Right ventricle myocardium inferior (tissue), 1 donor: ENCODE results near the gene IL12B. TPM values are rescaled to one million over a fixed set of nuclear protein-coding genes. Genes with fewer than 3 reads are reported as not detected.
"Not testable (repeated sequence)": the region's sequence is repeated elsewhere in the genome, so short reads cannot be mapped to it uniquely, and the experiment has no call there.

ENCODE experiments used
- ATAC-seq: fragments of 200-7000 bp; cut with Tn5 transposase; one replicate; pipeline ENCODE4 v1.9.1; 2020; ENCODE audit warnings: mild to moderate bottlenecking, moderate library complexity
- DNase-seq: peaks from one replicate; pipeline ENCODE4 v3.0.0; 2021; ENCODE audit errors: missing footprints
- intact Hi-C: fragments of 100-400 bp; cut with DNase I; formaldehyde crosslinking; loops from one replicate; pipeline ENCODE4 v1.11.0; 2022
- total RNA-seq: library from RNA; stranded (reverse); fragmentation: NEBNext Ultra II Directional; extraction: Animal tissue kit (Norgen Biotek cat#: 25700); gene quantifications from one replicate; pipeline ENCODE4 v1.2.1, GENCODE V29; 2021
- donor health status: DM: no; HTN: yes; CAD: no; lungs with severe emphysema.

The IL12B gene
- total RNA-seq, 1 donor from 2014 or later = not detected

DNA sequence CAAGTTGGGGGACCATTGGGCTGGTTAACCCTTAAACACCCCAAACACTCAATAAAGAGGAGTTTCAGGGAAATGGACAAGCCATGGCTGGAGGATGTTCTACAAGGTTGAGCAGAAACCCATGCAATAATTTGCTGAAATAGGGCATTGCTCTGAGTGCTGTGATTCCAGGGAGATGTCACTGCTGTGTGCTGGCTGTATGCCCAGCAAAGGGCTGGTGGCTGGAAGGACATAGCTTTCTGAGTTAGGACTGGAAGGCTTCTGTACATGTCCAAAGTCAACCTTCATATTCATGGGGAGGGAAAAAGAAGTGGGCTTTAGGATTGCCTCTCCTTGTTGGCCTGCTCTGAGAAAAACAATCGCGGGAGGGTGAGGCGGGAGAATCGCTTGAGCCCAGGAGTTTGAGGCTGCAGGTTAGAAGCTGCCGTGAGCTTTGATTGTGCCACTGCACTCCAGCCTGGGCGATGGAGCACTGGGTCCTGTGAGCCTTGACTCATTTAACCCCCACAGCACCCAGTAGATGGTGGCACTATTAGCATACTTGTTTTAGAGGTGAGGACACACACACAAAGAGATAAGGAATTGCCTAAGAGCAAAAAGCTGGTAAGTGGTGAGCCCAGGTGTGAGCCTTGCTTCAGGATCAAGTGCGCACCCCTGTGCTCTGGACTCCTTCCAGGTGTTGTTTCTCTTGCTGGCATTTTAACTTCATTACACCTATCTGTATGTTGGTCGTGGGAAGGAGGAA, 20.4 kb downstream of the IL12B start:
- DNase-seq (no peak), ATAC-seq (no peak)
- intact Hi-C loops = no loop called here

DNA sequence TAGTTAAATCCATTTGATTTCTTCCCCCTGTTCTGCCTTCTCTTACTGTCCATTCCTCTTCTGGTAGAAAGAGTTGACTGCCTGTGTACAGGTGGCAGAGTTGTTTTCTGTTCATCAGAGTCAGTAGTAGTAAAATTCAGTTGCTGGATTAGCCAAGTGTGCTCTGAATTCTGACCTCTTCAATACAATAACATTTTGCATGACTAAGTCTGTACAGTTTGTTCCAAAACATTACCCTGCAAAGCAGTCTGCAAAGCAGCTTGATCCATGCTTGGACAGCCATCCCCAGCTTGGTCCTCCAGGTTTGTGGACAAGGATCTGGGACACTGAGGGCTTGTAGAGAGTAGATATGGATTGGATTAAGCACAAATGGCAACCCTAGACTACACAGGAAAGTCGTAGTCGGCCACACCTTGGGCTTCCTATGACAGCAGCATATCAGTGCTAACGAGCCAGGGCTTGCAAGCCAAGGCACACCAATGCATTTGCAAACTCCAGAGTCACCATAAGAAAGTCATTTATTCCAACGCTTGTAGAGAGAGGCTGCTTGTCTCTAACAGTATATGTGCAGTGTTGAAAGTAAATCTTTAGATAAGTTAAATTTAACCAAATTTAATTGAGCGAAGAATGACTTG, 25.2 kb downstream of the IL12B start:
- DNase-seq (no peak), ATAC-seq (no peak)
- intact Hi-C loops = no loop called here

DNA sequence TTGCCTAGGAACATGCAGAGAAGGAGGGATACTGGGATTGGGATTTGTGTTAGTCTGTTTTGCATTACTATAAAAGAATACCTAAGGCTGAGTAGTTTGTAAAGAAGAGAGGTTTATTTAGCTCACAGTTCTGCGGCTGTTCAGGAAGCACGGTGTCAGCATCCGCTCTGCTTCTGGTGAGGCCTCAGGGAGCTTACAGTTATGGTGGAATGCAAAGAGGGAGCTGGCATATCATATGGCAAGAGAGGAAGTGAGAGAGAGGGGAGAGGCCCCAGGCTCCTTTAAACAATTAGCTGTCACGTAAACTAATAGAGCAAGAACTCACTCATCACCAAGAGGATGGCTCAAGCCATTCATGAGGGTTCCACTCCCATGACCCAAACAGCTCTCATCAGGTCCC, 27.0 kb downstream of the IL12B start:
- no peak for ATAC-seq
- intact Hi-C loops = no loop called here
- no peak for DNase-seq

DNA sequence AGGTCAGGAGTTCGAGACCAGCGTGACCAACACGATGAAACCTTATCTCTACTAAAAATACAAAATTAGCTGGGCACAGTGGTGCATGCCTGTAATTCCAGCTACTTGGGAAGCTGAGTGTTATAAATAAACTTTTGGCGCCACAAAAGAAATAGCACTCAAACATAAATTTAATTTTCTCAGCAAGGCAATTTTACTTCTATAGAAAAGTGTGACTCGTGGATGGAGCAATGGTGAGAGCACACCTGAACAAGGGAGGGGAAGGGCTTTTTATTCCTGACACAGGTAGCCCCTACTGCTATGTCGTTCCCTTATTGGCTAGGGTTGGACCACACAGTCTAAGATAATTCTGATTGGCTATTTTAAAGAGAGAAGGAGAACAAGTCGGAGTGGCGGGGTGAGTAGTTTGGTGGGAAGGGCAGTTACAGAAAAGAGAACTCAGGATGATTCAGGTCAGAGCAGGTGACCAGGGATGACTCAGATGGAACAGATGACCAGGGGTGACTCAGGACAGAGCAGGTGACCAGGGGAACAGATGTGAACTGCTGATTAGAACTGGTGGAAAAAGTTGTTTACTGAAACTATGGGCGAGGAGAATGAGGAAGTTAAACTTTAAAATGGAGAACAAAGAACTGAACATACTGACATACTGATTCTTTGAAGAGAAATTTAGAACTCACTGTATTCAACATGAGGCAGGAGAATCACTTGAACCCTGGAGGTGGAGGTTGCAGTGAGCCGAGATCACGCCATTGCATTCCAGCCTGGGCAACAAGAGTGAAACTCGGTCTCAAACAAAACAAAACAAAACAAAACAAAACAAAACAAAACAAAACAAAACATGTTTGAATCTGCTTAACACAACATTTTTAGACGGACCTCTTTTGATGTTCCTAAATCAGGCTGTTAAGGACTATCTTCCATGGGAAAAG, 28.1 kb downstream of the IL12B start:
- ATAC-seq, intact Hi-C loops, DNase-seq: not testable (repeated sequence)

DNA sequence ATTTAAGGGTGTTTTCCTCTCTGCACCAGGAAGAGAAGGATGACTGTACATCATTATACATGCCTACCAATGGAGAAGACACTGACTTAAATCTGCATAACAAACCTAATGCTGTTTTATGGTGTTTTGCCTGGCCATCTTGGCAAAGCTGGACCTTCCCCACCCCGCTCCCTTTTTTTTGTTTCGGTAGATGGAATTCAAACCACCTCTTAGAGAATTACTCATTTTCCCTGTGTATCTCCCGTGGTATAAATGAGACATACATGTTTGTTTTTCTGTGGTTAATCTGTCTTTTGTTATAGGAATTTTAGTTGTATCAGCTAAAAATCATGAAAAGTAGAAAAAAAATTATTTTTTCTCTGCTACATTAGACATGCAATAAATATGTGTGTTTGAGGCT, 28.8 kb downstream of the IL12B start:
- no peak for DNase-seq
- intact Hi-C loops = no loop called here
- ATAC-seq = no peak

DNA sequence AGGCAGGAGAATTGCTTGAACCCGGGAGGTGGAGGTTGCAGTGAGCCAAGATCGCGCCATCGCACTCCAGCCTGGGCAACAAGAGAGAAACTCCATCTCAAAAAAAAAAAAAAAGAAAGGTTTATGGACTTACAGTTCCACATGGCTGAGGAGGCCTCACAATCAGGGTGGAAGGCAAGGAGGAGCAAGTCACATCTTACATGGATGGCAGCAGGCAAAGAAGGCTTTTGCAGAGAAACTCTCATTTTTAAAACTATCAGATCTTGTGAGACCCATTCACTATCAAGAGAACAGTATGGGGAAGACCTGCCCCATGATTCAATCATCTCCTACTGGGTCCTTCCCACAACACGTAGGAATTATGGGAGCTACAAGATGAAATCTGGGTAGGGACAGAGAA, 33.0 kb downstream of the IL12B start:
- ATAC-seq, intact Hi-C loops, DNase-seq: not testable (repeated sequence)

DNA sequence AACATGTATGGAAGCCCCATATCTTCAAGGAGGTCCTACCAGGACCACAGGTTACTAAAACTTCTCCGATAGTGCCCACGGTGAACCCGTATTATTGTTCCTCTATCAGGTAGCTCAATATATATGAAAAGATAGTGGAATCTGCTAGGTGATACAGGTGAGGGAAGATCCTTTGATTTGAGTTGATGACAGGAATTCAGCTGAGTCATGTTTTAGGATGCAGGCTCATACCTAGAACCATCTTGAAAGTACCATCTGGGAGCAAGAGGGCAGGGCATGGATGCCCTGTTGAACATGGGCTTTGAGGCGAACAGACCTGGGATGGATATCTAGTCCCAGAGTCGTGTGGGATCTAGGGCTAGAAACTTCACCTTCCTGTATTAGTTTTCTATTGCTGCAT, 35.4 kb downstream of the IL12B start:
- intact Hi-C loops = no loop called here
- no peak for DNase-seq
- ATAC-seq = no peak

DNA sequence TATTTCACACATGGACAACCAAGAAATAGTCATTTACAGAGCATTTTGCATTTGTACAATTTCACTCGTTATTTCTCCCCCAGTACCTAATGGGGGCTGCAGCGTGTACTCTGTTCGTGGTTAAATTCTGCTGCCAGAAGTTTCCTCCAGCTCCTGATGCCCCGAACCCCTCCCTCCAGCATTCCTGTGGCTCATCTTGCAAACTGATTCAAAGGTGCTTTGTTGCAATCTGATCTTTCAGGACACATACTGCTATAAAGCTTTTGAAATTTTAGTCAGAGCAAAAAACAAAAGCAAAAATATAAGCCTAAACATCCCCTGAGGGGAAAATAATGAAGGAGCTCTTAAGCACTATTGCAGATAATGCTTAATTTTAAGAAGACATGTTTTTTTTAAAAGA, 39.5 kb downstream of the IL12B start:
- intact Hi-C loops = no loop called here
- DNase-seq (no peak), ATAC-seq (no peak)

DNA sequence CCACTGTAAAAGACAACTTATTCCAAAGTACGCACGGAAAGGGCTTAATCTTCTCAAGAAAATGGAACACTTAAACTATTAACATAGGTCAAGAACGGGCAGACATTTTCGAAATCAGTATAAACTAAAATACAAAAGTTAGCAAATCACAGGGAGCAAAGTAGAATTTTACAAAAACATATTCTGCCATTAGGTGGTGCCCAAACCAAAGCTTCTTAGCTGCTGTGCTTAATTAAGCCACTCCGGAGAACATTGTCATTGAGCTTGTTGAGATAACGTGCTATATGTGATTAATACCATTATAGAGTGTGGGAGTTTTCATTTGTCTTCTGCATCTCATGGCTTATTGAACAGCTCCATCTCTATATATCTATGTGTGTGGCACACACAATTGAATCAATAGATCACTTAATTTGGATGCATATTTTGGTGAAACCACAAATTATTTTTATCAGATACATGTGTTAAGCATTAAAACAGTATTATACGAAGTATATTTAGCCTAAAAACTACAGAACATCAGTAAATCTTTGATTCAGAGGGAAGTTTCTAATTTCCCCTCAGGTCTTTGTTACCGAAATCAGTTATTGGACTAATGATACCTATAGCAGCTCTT, 43.8 kb downstream of the IL12B start:
- intact Hi-C loops = loop anchor here (2.0 to 10.0 kb wide), 2 partner anchors 148 to 700 kb away; no protein-coding TSS in a partner anchor
- DNase-seq (no peak), ATAC-seq (peak; percentile 34)

DNA sequence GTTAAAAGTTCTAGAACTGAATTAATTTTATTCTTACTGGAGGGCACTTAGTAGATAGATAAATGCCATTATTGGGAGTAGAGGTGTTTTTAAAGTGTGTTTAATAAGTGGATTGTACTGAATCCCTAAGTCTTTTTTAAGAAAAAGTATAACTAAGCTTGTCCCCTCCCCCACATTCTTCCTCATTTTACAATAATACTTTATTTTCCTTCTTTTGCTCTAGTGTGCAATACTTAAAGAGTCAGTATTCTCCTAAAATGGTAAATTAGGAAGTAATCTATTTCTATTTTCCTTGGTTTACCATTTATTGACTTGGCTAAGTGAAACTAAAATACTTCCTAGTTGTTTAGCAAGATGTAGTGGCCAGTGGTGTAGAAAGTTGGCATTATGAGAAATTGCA, 55.6 kb downstream of the IL12B start:
- intact Hi-C loops = no loop called here
- no peak for DNase-seq
- ATAC-seq = no peak

DNA sequence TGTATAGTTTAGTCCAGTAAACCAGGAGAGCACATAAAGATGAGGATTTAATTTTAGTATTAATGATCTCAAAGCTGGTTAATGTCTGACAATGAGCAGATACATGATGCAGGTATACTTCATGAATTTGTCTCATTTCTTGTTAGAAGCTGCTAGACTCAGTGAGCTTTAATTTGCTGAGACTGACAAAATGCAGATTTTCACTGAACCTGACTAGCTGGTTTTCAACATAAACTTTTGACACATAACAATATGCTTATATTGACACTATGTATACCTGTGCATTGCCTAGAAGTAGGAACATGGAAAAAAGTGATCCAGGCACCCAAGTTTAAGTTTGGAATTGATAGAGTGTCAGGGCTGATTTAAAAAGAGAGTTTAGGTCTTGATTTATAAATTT, 56.4 kb downstream of the IL12B start:
- DNase-seq (no peak), ATAC-seq (no peak)
- intact Hi-C loops = no loop called here

DNA sequence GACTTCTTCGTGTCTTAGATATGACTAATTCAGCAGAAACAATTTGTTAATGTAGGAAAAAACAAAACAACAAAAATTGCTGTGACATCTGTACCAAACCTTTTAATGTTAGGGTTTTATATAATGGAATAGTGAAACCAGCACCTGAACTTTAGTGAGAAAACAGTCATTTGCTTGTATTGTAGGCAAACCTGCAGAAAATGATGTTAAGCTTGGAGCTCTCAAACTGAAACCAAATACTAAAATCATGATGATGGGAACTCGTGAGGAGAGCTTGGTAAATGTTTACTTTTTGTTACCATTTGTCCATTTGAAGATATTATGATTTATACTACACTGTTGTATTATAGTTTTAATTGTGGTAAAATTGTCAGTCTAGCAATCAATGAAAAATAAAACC, 60.6 kb downstream of the IL12B start:
- ATAC-seq = no peak
- no peak for DNase-seq
- intact Hi-C loops = no loop called here

DNA sequence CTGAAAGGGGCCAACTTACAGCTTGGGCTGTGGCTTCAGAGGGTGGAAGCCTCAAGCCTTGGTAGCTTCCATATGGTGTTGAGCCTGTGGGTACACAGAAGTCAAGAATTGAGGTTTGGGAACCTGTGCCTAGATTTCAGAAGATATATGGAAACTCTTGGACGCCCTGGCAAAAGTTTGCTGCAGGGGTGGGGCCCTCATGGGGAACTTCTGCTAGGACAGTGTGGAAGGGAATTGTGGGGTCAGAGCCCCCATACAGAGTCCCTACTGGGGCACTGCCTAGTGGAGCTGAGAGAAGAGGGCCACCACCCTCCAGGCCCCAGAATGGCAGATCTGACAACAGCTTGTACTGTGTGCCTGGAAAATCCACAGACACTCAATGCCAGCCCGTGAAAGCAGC, 63.5 kb downstream of the IL12B start:
- DNase-seq, ATAC-seq, intact Hi-C loops: not testable (repeated sequence)

Other genes with a start within 250 kb of the IL12B start
- 17.1 TPM for gene EBF1, start 230.6 kb downstream of the IL12B start, total RNA-seq
- 21.9 TPM for gene RNF145, start 120.9 kb downstream of the IL12B start, total RNA-seq
- 14.6 TPM for gene UBLCP1, start 67.2 kb downstream of the IL12B start, total RNA-seq